ENCODE measurements around the gene CTNNA1. TPM values are rescaled to one million over a fixed set of nuclear protein-coding genes. Genes with fewer than 3 reads are reported as not detected.

The CTNNA1 gene
- total and polyA plus RNA-seq, 2 of the 8 experiments (the other 6 are each of a cell fraction or from before 2014, with no cell fraction given), result 115 to 349 TPM

DNA sequence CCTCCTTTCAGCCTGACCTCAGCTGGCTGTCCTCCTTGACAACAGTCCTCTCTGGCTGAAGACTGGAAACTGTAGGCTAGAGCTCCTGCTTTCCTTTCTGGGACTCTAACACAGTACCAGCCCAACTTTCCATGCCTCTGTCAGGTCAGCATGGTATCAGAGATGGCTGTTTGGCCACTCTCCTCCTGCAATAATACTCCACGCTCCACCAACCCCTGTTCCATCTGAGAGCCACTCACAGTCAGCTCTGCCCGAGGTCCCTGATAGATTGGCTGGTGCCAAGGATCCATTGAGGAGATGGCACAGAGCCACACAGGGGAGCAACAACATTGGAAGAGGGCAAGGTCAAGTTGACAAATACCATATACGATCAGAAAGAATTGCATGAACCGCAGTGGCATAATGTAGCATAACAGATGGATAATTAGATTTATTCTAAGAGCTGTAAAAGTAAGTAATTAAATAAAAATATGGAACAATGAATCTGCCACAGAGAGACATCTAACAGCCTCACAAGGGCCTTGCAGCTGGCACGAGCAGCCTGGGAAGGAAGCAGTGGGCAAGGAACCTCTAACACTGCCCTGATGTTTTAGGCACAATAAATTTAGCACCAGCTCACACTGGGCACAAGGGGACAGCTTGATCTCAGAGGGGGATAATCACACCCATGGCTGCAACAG is 216.2 kb downstream of the CTNNA1 start:
- H3K27me3 ChIP-seq (replicated peaks in 1 of 4; ENCODE audit: control insufficient read depth in 3 of 4, extremely low read depth in 1 of 4, insufficient read depth in 3 of 4, low read length in 3 of 4), result no peaks in the 10 kb centered on the region; a peak in 2 of 7 replicates
- no peak overlapping the region for H2AK5ac ChIP-seq (ENCODE audit: low read depth, low read length)
- H3K56ac ChIP-seq (replicated peaks; ENCODE audit: insufficient read length, low read depth, low read length), result no peak overlapping the region
- H3K18ac ChIP-seq (ENCODE audit: extremely low read depth, low read length), result no peak overlapping the region
- H3K79me2 ChIP-seq (ENCODE audit: control insufficient read depth in 1 of 2, insufficient read depth in 2 of 2, low read length in 2 of 2), result no peaks in the 10 kb centered on the region
- H3K4me2 ChIP-seq (ENCODE audit: insufficient read depth in 1 of 2, low read depth in 2 of 2, low read length in 2 of 2), result no peak overlapping the region
- H3K23me2 ChIP-seq (ENCODE audit: low read depth, low read length), result no peaks in the 10 kb centered on the region
- no peak overlapping the region for H3K14ac ChIP-seq (ENCODE audit: insufficient read length)
- H3K27ac ChIP-seq (ENCODE audit: low read depth, low read length), result no peak overlapping the region
- no peak for FAIRE-seq
- H3K36me3 ChIP-seq (ENCODE audit: control insufficient read depth in 2 of 4, insufficient read depth in 4 of 4, low read length in 3 of 4), result no peaks in the 10 kb centered on the region
- 0 out of 2 replicates have a peak overlapping the region, but pooled peaks have one; percentile 5 for H2BK12ac ChIP-seq (ENCODE audit: low read depth, low read length)
- H3K79me1 ChIP-seq (ENCODE audit: low read depth, low read length), result no peaks in the 10 kb centered on the region
- H3K23ac ChIP-seq (ENCODE audit: insufficient read length), result no peak overlapping the region
- H4K91ac ChIP-seq (replicated peaks; ENCODE audit: insufficient read length, low read length), result no peak overlapping the region
- no peak overlapping the region for H2AFZ ChIP-seq (ENCODE audit: low read length)
- H3K4me1 ChIP-seq (replicated peaks in 1 of 4; ENCODE audit: control insufficient read depth in 3 of 4, insufficient read depth in 4 of 4, low read length in 3 of 4), result peaks cover 0 to 6% (median 2%) of the 10 kb centered on the region in 4 experiments; a peak in 5 of 7 replicates
- H3K4ac ChIP-seq (replicated peaks; ENCODE audit: insufficient read length, low read depth, low read length), result no peak overlapping the region
- DNase-seq (ENCODE audit: low read depth in 1 of 2, low spot score in 2 of 2), result no peak
- H3K9ac ChIP-seq (replicated peaks in 1 of 4; ENCODE audit: extremely low read depth in 1 of 4, low read depth in 3 of 4, low read length in 3 of 4), result no peak overlapping the region
- no peak overlapping the region for H3K4me3 ChIP-seq (ENCODE audit: extremely low read depth in 1 of 4, insufficient read depth in 2 of 4, low read depth in 3 of 4, low read length in 4 of 4)
- H2BK5ac ChIP-seq (ENCODE audit: low read depth, low read length), result no peak overlapping the region
- no peaks in the 10 kb centered on the region for H3K9me3 ChIP-seq (ENCODE audit: insufficient read depth in 2 of 2, low read depth in 1 of 2, low read length in 1 of 2)
- CTCF ChIA-PET (ENCODE audit: partially characterized antibody), result interaction anchor here (0.6 to 1.9 kb wide), 8 partner anchors 17 to 394 kb away, joined by 3 to 5 read pairs (median 3); no protein-coding TSS in a partner anchor
- no peak overlapping the region for H2BK20ac ChIP-seq (ENCODE audit: low read length)
- POLR2A ChIA-PET (ENCODE audit: partially characterized antibody), result interaction anchor here (0.7 kb wide), 1 partner anchor 23 kb away, joined by 3 read pairs; no protein-coding TSS in a partner anchor
- WGBS, 2 experiments (ENCODE audit: extremely low coverage in 1 of 2, insufficient coverage in 1 of 2, insufficient read length in 1 of 2, insufficient replicate concordance in 2 of 2, low coverage in 1 of 2, low lambda C conversion rate in 2 of 2, missing lambda C conversion rate in 1 of 2), result 89% methylated on average over 5 of the region's 5 CpGs; no CpG with 5 or more reads in 1 of the 2 experiments
- H4K20me1 ChIP-seq (replicated peaks in 1 of 2; ENCODE audit: control insufficient read depth in 1 of 2, insufficient read depth in 2 of 2, low read length in 2 of 2), result no peaks in the 10 kb centered on the region
- H2BK15ac ChIP-seq (ENCODE audit: low read length), result no peak overlapping the region; the same call in 1 of the 2 replicates
- H4K5ac ChIP-seq (ENCODE audit: insufficient read length, low read depth, low read length), result no peak overlapping the region
- H4K8ac ChIP-seq (ENCODE audit: extremely low read depth, insufficient read depth, low read length), result no peak overlapping the region
- H2BK120ac ChIP-seq (replicated peaks; ENCODE audit: low read depth, low read length), result no peak overlapping the region
- TF ChIP-seq NRF1 (IDR thresholded peaks at IDR 0.05; ENCODE audit: low read depth, low read length), result no peak
- no peak for TF ChIP-seq ASH2L (IDR thresholded peaks at IDR 0.05; ENCODE audit: low read length)
- no peak for TF ChIP-seq SIX5 (IDR thresholded peaks at IDR 0.05; ENCODE audit: low read depth, low read length)
- no peak for TF ChIP-seq SAP30 (IDR thresholded peaks at IDR 0.05; ENCODE audit: insufficient read depth, insufficient replicate concordance, low read length)
- TF ChIP-seq, protein P1, sequence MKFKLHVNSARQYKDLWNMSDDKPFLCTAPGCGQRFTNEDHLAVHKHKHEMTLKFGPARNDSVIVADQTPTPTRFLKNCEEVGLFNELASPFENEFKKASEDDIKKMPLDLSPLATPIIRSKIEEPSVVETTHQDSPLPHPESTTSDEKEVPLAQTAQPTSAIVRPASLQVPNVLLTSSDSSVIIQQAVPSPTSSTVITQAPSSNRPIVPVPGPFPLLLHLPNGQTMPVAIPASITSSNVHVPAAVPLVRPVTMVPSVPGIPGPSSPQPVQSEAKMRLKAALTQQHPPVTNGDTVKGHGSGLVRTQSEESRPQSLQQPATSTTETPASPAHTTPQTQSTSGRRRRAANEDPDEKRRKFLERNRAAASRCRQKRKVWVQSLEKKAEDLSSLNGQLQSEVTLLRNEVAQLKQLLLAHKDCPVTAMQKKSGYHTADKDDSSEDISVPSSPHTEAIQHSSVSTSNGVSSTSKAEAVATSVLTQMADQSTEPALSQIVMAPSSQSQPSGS (IDR thresholded peaks at IDR 0.05; ENCODE audit: low read length), result no peak
- no peak for TF ChIP-seq BRCA1 (IDR thresholded peaks at IDR 0.05; ENCODE audit: low read depth, low read length)
- no peak for TF ChIP-seq SUZ12 (IDR thresholded peaks at IDR 0.05; ENCODE audit: low read length)
- TF ChIP-seq GABPA (IDR thresholded peaks at IDR 0.05; ENCODE audit: borderline replicate concordance, insufficient read depth, low read length), result no peak
- TF ChIP-seq NANOG (IDR thresholded peaks at IDR 0.05; ENCODE audit: insufficient read depth, low read depth, low read length, poor library complexity, severe bottlenecking), result no peak
- TF ChIP-seq SP4 (IDR thresholded peaks at IDR 0.05; ENCODE audit: low read length), result no peak
- no peak for TF ChIP-seq EZH2 (IDR thresholded peaks at IDR 0.05; ENCODE audit: low read depth, low read length, severe bottlenecking)
